Aorta (tissue), 5 donors: Measurements from ENCODE around the gene ADAM12. TPM values are rescaled to one million over a fixed set of nuclear protein-coding genes. Genes with fewer than 3 reads are reported as not detected.
"Not testable (repeated sequence)": the region's sequence is repeated elsewhere in the genome, so short reads cannot be mapped to it uniquely, and the experiment has no call there.

Source experiments
- ATAC-seq: fragments of 200-7000 bp; cut with Tn5 transposase; one replicate; pipeline ENCODE4 v1.9.1; 2022; ENCODE audit warnings: moderate library complexity; ENCODE audit not compliant: low FRiP score
- DNase-seq, 2 donors: peaks; one replicate each; pipeline ENCODE4 v3.0.0-alpha.2; 2020
- H3K27ac ChIP-seq, 2 donors: one replicate each; pipeline ENCODE4 v1.5.1; 2013; ENCODE audit warnings: low read length in 2 of 2, mild to moderate bottlenecking in 2 of 2, moderate library complexity in 2 of 2, control low read depth in 1 of 2, inconsistent platforms in 1 of 2, low read depth in 1 of 2
- H3K27me3 ChIP-seq, 2 donors: one replicate each; pipeline ENCODE4 v1.6.1; 2013; ENCODE audit warnings: control low read depth in 1 of 2, low read length in 1 of 2, mild to moderate bottlenecking in 1 of 2, moderate library complexity in 1 of 2; ENCODE audit not compliant: insufficient read depth in 2 of 2, control insufficient read depth in 1 of 2
- H3K36me3 ChIP-seq, 2 donors: one replicate each; pipeline ENCODE4 v1.6.1; 2013; ENCODE audit warnings: control low read depth in 1 of 2, low read length in 1 of 2, mild to moderate bottlenecking in 1 of 2; ENCODE audit not compliant: insufficient read depth in 2 of 2, control insufficient read depth in 1 of 2
- H3K4me1 ChIP-seq, 2 donors: one replicate each; pipeline ENCODE4 v1.6.1; 2013; ENCODE audit warnings: low read length in 2 of 2, control low read depth in 1 of 2, mild to moderate bottlenecking in 1 of 2, moderate library complexity in 1 of 2; ENCODE audit not compliant: insufficient read depth in 2 of 2, control insufficient read depth in 1 of 2
- H3K4me3 ChIP-seq, 2 donors: one replicate each; pipeline ENCODE4 v1.5.1; 2013; ENCODE audit warnings: low read length in 2 of 2, control low read depth in 1 of 2, mild to moderate bottlenecking in 1 of 2
- H3K9me3 ChIP-seq: one replicate; pipeline ENCODE4 v1.6.1; 2013; ENCODE audit warnings: mild to moderate bottlenecking, low read length; ENCODE audit not compliant: control insufficient read depth
- WGBS, 2 donors: extraction: QIAGEN DNeasy Blood & Tissue Kit; methylation state at CpG; one replicate each; pipeline ENCODE4 v1.1.7; 2013; 5-methylcytosine and 5-hydroxymethylcytosine counted together
- intact Hi-C, 2 donors: fragments of 100-400 bp; cut with DNase I; formaldehyde crosslinking; loops; one replicate each; pipeline versions ENCODE4 v1.14.2 to v1.15.0; 2022
- polyA plus RNA-seq, 2 donors: library from polyadenylated mRNA; stranded (reverse); fragments of 200-250 nt; gene quantifications; one replicate each; pipeline ENCODE4 v1.2.3, GENCODE V29; 2013
- total RNA-seq, 2 donors: library from RNA; stranded (reverse); fragmentation: NEBNext Ultra II Directional; extraction: Animal tissue kit (Norgen Biotek cat#: 25700); gene quantifications; one replicate each; pipeline ENCODE4 v1.2.1, GENCODE V29; 2021
- donor health status: healthy with polysubstance abuse.
- donor health status: Bipolar disorder and iron deficiency.
- donor health status: DM: no; HTN: no; CAD: no.
- donor health status: DM: no; HTN: no; CAD: no.
- donor health status: DM: yes; HTN: yes; CAD: no.

ADAM12 gene
- total and polyA plus RNA-seq, 4 donors: 0.13 to 9.4 (median 5.5) TPM; not detected in 1

- not testable (repeated sequence) for H3K27me3 ChIP-seq, H3K36me3 ChIP-seq
These were observed 44.8 kb downstream of the ADAM12 start for GRCh38 chr10:126343496-126343895.

GRCh38 chr10:126342680-126343079 lies 45.6 kb downstream of the ADAM12 start:
- 78 to 81% methylated on average over 5 of the region's 5 CpGs for WGBS, 2 donors
- Histone ChIP-seq H3K36me3 (no peaks in the 10 kb centered on the region), H3K4me1 (no peaks in the 10 kb centered on the region), H3K27me3 (no peaks in the 10 kb centered on the region), H3K4me3 (no peak overlapping the region), H3K9me3 (no peaks in the 10 kb centered on the region), H3K27ac (no peak overlapping the region)
- ATAC-seq (no peak), DNase-seq (no peak)
- intact Hi-C loops: no loop called here

More at GRCh38 chr10:126343496-126343895, 44.8 kb downstream of the ADAM12 start:
- intact Hi-C loops, H3K27ac ChIP-seq, H3K4me3 ChIP-seq, H3K9me3 ChIP-seq, ATAC-seq, DNase-seq, H3K4me1 ChIP-seq: not testable (repeated sequence)
- 92 to 97% methylated on average over 2 of the region's 2 CpGs for WGBS, 2 donors

GRCh38 chr10:126341491-126341890 lies 46.8 kb downstream of the ADAM12 start:
- 34 to 42% methylated on average over 2 of the region's 2 CpGs for WGBS, 2 donors
- Histone ChIP-seq H3K27me3 (no peaks in the 10 kb centered on the region), H3K4me3 (no peak overlapping the region), H3K36me3 (no peaks in the 10 kb centered on the region), H3K27ac (no peak overlapping the region), H3K9me3 (no peaks in the 10 kb centered on the region), H3K4me1 (no peaks in the 10 kb centered on the region)
- no peak for DNase-seq
- intact Hi-C loops: no loop called here
- no peak for ATAC-seq

GRCh38 chr10:126337251-126337810 lies 50.9 kb downstream of the ADAM12 start:
- DNase-seq (no peak), ATAC-seq (no peak)
- intact Hi-C loops: no loop called here
- Histone ChIP-seq H3K36me3 (no peaks in the 10 kb centered on the region), H3K27me3 (no peaks in the 10 kb centered on the region), H3K4me1 (no peaks in the 10 kb centered on the region), H3K4me3 (no peak overlapping the region), H3K27ac (no peak overlapping the region), H3K9me3 (no peaks in the 10 kb centered on the region)
- 86 to 96% methylated on average over 1 of the region's 1 CpG for WGBS, 2 donors

GRCh38 chr10:126336801-126337200 lies 51.5 kb downstream of the ADAM12 start:
- H3K4me3 ChIP-seq: no peak overlapping the region
- DNase-seq: no peak
- no peak overlapping the region for H3K27ac ChIP-seq
- H3K36me3 ChIP-seq: no peaks in the 10 kb centered on the region
- intact Hi-C loops: no loop called here
- H3K9me3 ChIP-seq: no peaks in the 10 kb centered on the region
- WGBS, 2 donors: 72 to 75% methylated on average over 9 of the region's 9 CpGs
- no peak for ATAC-seq
- H3K4me1 ChIP-seq: no peaks in the 10 kb centered on the region
- no peaks in the 10 kb centered on the region for H3K27me3 ChIP-seq

GRCh38 chr10:126334272-126334671 lies 54.0 kb downstream of the ADAM12 start:
- H3K27ac ChIP-seq: no peak overlapping the region
- WGBS, 2 donors: 48 to 57% methylated on average over 2 of the region's 2 CpGs
- H3K4me3 ChIP-seq: no peak overlapping the region
- no peaks in the 10 kb centered on the region for H3K4me1 ChIP-seq
- H3K9me3 ChIP-seq: no peaks in the 10 kb centered on the region
- H3K27me3 ChIP-seq: peaks cover 0 to 2% of the 10 kb centered on the region in 2 donors
- ATAC-seq (no peak), DNase-seq (no peak)
- intact Hi-C loops: no loop called here
- no peaks in the 10 kb centered on the region for H3K36me3 ChIP-seq

GRCh38 chr10:126332576-126332975 lies 55.7 kb downstream of the ADAM12 start:
- 89% methylated on average over 14 of the region's 14 CpGs for WGBS, 2 donors
- Histone ChIP-seq H3K36me3 (no peaks in the 10 kb centered on the region), H3K4me3 (no peak overlapping the region), H3K9me3 (no peaks in the 10 kb centered on the region), H3K27ac (no peak overlapping the region), H3K27me3 (peaks cover 0 to 2% of the 10 kb centered on the region in 2 donors), H3K4me1 (no peaks in the 10 kb centered on the region)
- intact Hi-C loops: no loop called here
- no peak for DNase-seq
- no peak for ATAC-seq

- 90% methylated on average over 3 of the region's 3 CpGs for WGBS, 2 donors
- H3K4me1 ChIP-seq: no peaks in the 10 kb centered on the region
- intact Hi-C loops: no loop called here
- no peak overlapping the region for H3K4me3 ChIP-seq
- no peaks in the 10 kb centered on the region for H3K9me3 ChIP-seq
- DNase-seq (no peak), ATAC-seq (no peak)
- H3K36me3 ChIP-seq: no peaks in the 10 kb centered on the region
- H3K27ac ChIP-seq: no peak overlapping the region
- H3K27me3 ChIP-seq: peaks cover 0 to 2% of the 10 kb centered on the region in 2 donors
These were observed 57.2 kb downstream of the ADAM12 start for GRCh38 chr10:126331101-126331500.

- no peak for ATAC-seq
- intact Hi-C loops: no loop called here
- whole genome bisulfite sequencing, 2 donors: 89 to 96% methylated on average over 6 of the region's 6 CpGs
These were observed 63.5 kb downstream of the ADAM12 start for GRCh38 chr10:126324826-126325225.

More at GRCh38 chr10:126324826-126325225, 63.5 kb downstream of the ADAM12 start:
- no peaks in the 10 kb centered on the region for H3K36me3 ChIP-seq
- H3K27me3 ChIP-seq: no peaks in the 10 kb centered on the region
- no peaks in the 10 kb centered on the region for H3K4me1 ChIP-seq
- H3K27ac ChIP-seq: no peak overlapping the region
- no peaks in the 10 kb centered on the region for H3K9me3 ChIP-seq
- H3K4me3 ChIP-seq: no peak overlapping the region
- DNase-seq: no peak
